ENCODE measurements around the gene DEPP1.

DEPP1 gene

DNA sequence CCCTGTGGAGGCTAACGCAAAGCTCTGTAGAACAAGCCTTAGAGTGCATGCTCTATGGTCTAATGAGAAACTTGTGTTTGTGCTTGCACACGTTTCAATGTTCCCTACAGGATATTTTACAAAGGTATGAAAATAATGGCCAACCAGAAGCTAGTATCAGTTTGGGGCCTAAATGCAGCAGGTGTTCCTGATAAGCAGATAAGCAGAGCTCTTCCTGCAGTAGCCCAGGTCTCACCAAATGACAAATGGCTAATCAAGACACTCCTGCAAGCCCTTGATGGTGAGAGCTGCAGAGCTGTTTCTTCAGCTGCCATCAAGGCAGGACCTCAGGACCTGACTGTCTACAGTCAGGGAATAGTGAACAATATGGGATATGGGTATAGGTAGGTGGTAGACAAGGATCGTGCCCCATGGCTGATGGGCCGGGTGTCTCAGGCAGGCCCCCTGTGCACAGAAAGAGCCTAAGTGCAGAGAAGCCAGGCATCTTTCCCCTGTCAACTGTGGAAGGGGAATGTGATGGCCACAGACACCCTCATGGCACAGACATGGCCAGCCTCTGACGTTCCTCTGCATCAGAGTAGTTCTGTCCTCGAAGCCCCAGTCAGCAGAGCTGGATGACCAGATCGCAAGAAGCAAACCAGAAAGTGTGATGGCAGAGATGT lies 42.2 kb downstream of the DEPP1 start:
- TF ChIP-seq, protein P1, sequence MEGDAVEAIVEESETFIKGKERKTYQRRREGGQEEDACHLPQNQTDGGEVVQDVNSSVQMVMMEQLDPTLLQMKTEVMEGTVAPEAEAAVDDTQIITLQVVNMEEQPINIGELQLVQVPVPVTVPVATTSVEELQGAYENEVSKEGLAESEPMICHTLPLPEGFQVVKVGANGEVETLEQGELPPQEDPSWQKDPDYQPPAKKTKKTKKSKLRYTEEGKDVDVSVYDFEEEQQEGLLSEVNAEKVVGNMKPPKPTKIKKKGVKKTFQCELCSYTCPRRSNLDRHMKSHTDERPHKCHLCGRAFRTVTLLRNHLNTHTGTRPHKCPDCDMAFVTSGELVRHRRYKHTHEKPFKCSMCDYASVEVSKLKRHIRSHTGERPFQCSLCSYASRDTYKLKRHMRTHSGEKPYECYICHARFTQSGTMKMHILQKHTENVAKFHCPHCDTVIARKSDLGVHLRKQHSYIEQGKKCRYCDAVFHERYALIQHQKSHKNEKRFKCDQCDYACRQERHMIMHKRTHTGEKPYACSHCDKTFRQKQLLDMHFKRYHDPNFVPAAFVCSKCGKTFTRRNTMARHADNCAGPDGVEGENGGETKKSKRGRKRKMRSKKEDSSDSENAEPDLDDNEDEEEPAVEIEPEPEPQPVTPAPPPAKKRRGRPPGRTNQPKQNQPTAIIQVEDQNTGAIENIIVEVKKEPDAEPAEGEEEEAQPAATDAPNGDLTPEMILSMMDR (IDR thresholded peaks at IDR 0.05; ENCODE audit: low read depth, low read length, missing control alignments), result no peak
- in situ Hi-C loops (cut with HindIII; ENCODE audit: low pct_ligation_motif_present, low sequenced_read_pairs), result no loop called here
- Histone ChIP-seq H3K36me3 (replicated peaks) (no peaks in the 10 kb centered on the region), H3K4me3 (ENCODE audit: low read depth, low read length) (no peak overlapping the region), H3K27ac (no peak overlapping the region), H3K27me3 (replicated peaks) (no peaks in the 10 kb centered on the region)
- DNase-seq, result no peak

DNA sequence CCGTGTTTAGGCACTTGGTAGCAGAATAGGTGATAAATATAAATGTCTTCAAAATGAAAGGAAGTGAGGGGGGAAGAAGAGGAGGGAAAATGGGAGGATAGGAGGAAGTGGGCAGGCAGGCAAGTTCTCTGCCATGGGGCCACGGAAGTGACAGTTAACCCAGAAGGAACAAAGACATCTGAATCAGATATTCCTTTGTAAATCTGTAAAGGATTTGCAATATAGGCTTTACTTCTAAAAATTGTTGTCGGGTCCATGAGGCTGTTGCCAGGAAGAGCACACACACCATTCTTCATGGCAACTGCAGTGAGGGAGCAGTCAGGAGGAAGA lies 42.7 kb downstream of the DEPP1 start:
- H3K4me3 ChIP-seq (ENCODE audit: low read depth, low read length), result no peak overlapping the region
- H3K27me3 ChIP-seq (replicated peaks), result no peaks in the 10 kb centered on the region
- no peak for DNase-seq
- in situ Hi-C loops (cut with HindIII; ENCODE audit: low pct_ligation_motif_present, low sequenced_read_pairs), result no loop called here
- H3K36me3 ChIP-seq (replicated peaks), result no peaks in the 10 kb centered on the region
- H3K27ac ChIP-seq, result no peak overlapping the region
- TF ChIP-seq, protein P1 (IDR thresholded peaks at IDR 0.05; ENCODE audit: low read depth, low read length, missing control alignments), result no peak

DNA sequence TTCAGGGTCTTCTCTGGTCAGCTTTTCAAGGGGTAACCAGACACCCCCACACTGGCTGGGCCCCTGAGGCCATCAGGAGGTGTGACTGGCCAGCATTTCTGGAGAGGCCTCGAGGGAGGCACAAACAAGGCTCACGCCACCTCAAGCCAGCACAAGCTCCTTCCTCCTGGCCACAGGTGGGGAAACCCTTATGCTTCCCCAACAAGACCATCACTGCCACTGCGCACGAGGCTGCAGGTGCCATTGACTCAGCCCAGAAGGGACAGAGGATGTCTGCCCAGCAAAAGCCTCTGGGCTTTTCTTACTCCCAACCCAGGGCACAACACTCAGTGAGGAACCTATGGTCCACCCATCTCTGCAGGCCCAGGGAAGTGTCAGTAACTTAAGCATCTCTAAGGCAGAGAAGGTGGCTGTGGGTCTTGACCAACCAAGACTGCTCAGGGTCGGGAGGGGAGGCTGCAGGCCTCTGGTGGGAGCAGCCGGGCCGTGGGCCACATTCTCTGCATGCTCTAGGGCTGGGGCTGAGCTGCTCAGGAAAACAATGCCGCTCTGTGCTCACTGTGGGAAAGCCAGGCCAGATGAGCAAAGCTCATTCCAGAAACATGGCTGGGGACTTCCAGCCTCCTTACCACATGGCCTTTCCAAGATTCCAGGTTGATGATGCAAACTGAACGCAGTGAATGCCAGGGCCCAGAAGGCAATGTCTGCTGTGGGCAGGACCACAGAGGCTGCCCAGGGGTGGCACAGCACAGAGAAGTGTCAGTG lies 43.2 kb downstream of the DEPP1 start:
- H3K27me3 ChIP-seq (replicated peaks), result no peaks in the 10 kb centered on the region
- DNase-seq, result peak; percentile 72
- no peak overlapping the region for H3K4me3 ChIP-seq (ENCODE audit: low read depth, low read length)
- H3K27ac ChIP-seq, result no peak overlapping the region
- no peaks in the 10 kb centered on the region for H3K36me3 ChIP-seq (replicated peaks)
- in situ Hi-C loops (cut with HindIII; ENCODE audit: low pct_ligation_motif_present, low sequenced_read_pairs), result no loop called here
- TF ChIP-seq, protein P1 (IDR thresholded peaks at IDR 0.05; ENCODE audit: low read depth, low read length, missing control alignments), result no peak

DNA sequence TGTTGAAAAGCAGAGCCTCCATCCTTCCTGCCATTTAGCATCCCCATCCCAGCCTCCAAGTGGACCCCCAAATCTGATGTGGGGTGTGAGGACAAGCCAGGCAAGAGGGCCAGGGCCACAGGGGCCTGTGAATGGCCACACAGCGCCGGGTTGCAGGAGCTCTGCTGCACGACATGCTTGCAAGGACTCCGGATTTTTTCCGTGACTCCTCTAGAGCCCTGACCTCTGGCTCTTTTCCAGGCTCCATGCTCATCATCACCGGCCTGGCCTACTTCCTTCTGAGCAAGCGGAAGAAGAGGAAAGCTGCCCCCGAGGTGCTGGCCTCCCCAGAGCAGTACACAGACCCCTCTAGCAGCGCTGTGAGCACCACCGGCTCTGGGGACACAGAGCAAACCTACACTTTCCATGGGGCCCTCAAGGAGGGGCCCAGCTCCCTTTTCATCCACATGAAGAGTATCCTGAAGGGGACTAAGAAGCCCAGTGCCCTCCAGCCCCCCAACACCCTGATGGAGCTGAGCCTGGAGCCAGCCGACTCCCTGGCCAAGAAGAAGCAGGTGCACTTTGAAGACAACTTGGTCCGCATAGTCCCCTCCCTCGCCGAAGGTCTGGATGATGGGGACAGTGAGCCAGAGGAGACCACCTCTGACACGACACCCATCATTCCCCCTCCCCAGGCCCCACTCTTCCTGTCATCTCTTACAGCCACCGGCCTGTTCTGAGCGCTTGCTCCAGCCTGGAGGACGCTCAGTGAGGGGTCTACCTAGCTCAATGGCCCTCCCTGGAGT lies 44.0 kb downstream of the DEPP1 start:
- in situ Hi-C loops (cut with HindIII; ENCODE audit: low pct_ligation_motif_present, low sequenced_read_pairs), result no loop called here
- Histone ChIP-seq H3K27me3 (replicated peaks) (no peaks in the 10 kb centered on the region), H3K36me3 (replicated peaks) (no peaks in the 10 kb centered on the region), H3K27ac (no peak overlapping the region), H3K4me3 (ENCODE audit: low read depth, low read length) (no peak overlapping the region)
- DNase-seq, result no peak
- TF ChIP-seq, protein P1 (IDR thresholded peaks at IDR 0.05; ENCODE audit: low read depth, low read length, missing control alignments), result no peak

DNA sequence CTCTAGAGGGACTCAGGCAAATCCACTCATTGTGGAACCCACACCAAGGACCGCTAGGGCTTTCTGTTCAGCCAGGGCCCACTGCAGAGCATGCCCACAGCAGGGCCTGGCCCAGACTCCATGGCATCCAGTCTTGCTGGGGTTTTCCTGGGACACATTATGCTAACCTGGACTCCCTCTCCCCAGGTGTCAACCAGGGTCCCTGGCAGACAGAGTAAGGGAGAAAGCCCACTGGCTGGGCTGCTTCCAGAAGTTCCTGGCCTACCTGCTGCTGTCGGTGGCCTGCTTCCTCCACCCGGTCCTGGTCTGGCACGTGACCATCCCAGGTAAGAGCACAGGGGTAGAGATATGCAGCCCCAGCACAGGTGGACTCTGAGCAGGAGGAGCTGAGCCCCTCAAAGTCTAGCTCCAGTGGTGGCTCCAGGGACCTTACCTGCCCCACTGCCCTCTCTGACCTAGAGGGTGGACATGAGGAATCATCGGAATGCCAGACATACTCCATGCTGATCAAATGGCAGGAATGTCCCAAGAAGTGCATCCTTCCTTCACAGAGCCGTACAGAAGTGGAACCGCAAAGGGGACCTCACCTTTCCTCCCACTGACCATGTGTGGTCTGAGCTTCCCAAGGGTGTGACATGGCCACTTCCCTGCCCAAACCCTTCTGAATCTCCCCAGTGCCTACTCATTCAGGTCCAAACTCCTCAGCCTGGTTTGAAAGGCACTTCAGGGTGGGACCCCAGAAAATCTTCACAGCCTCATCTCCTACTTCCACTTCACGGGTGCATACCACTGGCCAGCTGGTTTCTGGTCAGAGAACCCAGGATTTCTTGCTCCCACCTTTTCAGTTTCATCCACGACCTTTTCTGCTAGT lies 44.9 kb downstream of the DEPP1 start:
- Histone ChIP-seq H3K4me3 (ENCODE audit: low read depth, low read length) (no peak overlapping the region), H3K27ac (no peak overlapping the region), H3K36me3 (replicated peaks) (no peaks in the 10 kb centered on the region), H3K27me3 (replicated peaks) (no peaks in the 10 kb centered on the region)
- TF ChIP-seq, protein P1 (IDR thresholded peaks at IDR 0.05; ENCODE audit: low read depth, low read length, missing control alignments), result no peak
- in situ Hi-C loops (cut with HindIII; ENCODE audit: low pct_ligation_motif_present, low sequenced_read_pairs), result no loop called here
- DNase-seq, result no peak
